Epithelial cell of esophagus (primary cell): ENCODE measurements around the gene RETREG2.

Experiments used
- DNase-seq: peaks from one replicate; pipeline ENCODE4 v3.0.0; 2010; ENCODE audit warnings: low read depth
- H3K4me3 ChIP-seq: 2 replicates; pipeline ENCODE4 v1.5.1; 2011; ENCODE audit warnings: mild to moderate bottlenecking, low read length, control low read depth
- CTCF ChIP-seq: IDR thresholded peaks from 2 replicates; pipeline ENCODE4 v1.5.1; 2011; ENCODE audit warnings: low read depth, mild to moderate bottlenecking, low read length, control low read depth, inconsistent platforms; ENCODE audit not compliant: insufficient read depth; ENCODE audit errors: missing control alignments

The RETREG2 gene

DNA sequence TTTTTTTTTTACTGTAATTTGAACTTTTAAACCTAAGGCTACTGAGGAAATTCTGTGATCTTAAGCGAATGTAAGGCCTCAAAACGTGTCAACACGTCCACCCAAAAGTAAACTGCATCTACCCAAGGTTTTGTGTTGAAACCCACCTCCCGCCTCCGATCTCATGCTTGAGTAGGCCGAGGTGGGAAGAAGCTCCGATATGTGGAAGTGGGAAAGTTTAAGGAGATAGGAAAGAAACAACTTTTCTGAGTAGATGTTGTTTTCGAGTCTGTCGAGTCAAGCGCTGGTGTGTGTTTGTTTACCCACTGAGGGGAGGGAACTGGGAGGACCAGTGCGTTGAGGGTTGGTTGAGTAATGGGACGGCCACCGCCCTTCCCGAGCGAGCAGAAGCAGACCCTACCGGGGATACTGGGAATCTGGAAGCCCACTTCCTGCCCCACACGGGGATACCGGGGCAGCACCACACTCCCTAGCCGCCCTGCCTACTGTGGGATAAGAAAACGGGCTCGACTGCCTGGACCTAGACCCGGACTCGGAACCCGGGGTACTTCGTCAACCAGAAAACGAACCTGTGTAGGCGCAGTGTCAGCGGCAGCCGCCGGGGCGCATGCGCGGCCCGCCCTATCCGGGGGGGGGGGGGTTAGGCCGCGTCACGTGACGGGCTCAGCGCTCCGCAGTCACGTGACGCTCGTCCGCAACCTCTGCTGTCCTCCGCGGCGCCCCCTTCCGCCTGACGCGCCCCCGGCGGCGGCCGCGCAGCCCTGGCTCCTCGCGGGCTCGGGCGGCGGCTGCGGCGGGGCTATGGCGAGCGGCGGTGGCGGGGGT lies at the start of gene RETREG2:
RETREG2 (plus strand) TSS at position 724 of the 825 bp plus-strand sequence; CDS start at position 802, 78 bp downstream.
- H3K4me3 ChIP-seq, result peak within 1 kb of the TSS; percentile 91
- TF ChIP-seq CTCF, result no peak
- peak; percentile 93 for DNase-seq

- no peak for TF ChIP-seq CTCF
- no peak for DNase-seq
- no peak overlapping the region for H3K4me3 ChIP-seq
These were observed 49.7 kb upstream of the RETREG2 start for GRCh38 chr2:219128396-219128795.

- no peak for DNase-seq
- H3K4me3 ChIP-seq, result no peak overlapping the region
- no peak for TF ChIP-seq CTCF
These were observed 48.5 kb upstream of the RETREG2 start for GRCh38 chr2:219129589-219129988.

- TF ChIP-seq CTCF, result no peak
- no peak for DNase-seq
- H3K4me3 ChIP-seq, result no peak overlapping the region
These were observed 46.7 kb upstream of the RETREG2 start for GRCh38 chr2:219131327-219131726.

GRCh38 chr2:219131744-219132143 lies 46.3 kb upstream of the RETREG2 start:
- no peak for DNase-seq
- TF ChIP-seq CTCF, result no peak
- no peak overlapping the region for H3K4me3 ChIP-seq

DNA sequence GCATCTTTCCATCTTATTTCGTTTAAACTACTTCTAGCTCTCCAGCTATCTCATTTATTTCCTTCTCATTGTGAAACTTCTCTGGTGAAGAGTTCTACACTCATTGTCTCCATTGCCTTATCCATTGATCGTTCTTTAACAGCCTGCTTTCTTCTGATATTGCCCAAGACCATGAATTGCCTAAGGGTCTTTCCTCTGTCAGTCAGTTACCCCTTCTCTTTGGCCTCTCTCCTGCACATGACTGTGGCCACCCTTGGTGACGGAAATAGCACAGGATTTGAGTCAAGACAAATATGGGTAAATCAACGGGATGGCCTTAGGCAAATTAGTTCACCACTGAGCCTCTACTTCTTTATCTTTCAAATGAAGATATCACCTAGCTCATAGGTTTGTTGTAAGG lies 44.1 kb upstream of the RETREG2 start:
- no peak overlapping the region for H3K4me3 ChIP-seq
- DNase-seq, result no peak
- no peak for TF ChIP-seq CTCF

GRCh38 chr2:219140722-219141121 lies 37.4 kb upstream of the RETREG2 start:
- TF ChIP-seq CTCF, result no peak
- DNase-seq, result no peak
- no peak overlapping the region for H3K4me3 ChIP-seq
